Fibroblast of skin of back (primary cell): Measurements from ENCODE around the gene NTRK2.
"Not testable (repeated sequence)": the region's sequence is repeated elsewhere in the genome, so short reads cannot be mapped to it uniquely, and the experiment has no call there.

ENCODE experiments used
- DNase-seq: peaks from one replicate; pipeline ENCODE4 v3.0.0-alpha.2; 2013

The NTRK2 gene

GRCh38 chr9:84897362-84898094 is 228.0 kb downstream of the NTRK2 start:
- DNase-seq: no peak

DNA sequence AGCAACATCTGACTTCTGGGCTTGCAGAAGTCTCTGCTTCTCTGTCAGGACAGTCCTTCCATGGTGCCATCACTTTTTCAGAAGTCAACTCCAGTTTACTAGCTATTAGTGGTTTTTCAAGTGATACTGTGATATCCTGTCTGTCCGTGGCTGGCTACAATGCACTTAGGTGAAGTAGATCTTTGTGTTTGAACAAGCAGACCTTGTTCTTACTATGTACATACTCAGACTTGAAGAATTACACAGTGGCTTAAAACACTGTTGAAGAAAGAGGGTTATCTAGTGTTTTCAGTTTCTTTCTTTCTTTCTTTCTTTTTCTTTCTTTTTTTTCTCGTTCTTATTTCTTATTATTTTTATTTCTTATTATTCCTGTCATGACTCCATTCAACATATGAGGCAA is 228.7 kb downstream of the NTRK2 start:
- DNase-seq: no peak

DNA sequence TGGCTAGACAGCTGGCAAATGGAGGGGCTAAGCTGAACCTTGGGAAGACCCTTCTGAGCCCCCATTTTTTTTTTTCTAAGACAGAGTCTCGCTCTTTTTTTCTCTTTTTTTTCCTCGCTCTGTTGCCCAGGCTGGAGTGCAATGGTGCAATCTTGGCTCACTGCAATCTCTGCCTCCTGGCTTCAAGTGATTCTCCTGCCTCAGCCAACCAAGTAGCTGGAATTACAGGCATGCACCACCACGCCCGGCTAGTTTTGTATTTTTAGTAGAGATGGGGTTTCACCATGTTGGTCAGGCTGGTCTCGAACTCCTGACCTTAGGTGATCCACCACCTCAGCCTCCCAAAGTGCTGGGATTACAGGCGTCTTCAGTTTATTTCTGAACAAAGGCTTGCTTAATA is 229.1 kb downstream of the NTRK2 start:
- DNase-seq: not testable (repeated sequence)

GRCh38 chr9:84899326-84899725 is 229.8 kb downstream of the NTRK2 start:
- DNase-seq: no peak

- DNase-seq: no peak
These were observed 230.9 kb downstream of the NTRK2 start for GRCh38 chr9:84900421-84900820.

- DNase-seq: no peak
These were observed 234.4 kb downstream of the NTRK2 start for GRCh38 chr9:84903963-84904362.

- DNase-seq: no peak
These were observed 247.2 kb downstream of the NTRK2 start for GRCh38 chr9:84916769-84917168.

DNA sequence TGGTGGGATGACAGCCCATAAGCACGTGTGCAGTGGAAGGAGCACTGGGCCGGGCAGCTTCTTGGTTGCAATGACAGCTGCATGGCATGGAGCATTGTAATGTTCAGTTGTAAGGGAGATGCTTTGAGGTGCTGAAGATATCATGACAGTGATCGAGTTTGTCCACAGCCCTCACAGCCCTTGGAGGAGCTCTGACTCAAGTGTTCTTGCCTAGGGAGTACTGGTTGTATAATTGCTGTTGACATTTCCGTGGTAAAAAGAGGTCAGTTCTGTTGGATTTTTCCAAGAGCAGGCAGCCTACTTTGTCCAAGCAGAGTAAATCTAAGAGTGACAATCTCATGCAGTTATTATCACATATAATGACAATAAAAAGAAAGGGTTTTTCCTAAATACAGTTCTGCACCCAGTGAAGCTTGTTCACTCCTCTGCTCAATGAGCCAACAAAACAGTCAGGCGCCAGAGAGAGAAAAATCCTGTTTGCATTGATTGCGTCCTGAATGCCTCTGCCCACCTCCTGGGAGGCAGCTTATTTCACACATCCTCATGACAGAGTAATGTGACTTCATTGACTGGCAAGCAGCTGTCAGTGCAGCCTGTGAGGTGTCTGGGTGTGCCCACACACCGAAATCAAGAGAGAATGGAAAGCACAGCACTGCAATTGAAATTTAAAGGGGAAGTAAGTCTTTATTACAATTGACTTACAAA is 248.0 kb downstream of the NTRK2 start:
- DNase-seq: no peak

GRCh38 chr9:84919440-84919839 is 249.9 kb downstream of the NTRK2 start:
- no peak for DNase-seq

DNA sequence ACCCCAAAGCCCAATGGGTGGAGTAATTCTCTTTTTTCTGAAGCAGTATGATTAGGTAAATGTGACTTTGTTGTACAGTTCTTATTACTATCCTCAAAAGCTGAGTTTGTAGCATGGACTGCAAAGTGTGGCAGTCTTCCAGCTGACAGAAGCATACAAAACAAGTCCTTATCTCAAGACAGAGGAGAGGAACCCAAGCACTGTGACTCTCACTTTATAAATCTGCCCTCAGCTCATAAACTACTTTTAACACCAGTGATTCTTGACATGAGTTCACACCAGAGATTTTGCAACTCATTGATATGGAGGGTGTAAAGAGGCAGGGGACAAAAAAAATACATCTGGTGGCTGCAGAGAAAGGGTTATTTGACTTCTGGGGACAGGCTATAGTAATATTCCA is 251.6 kb downstream of the NTRK2 start:
- no peak for DNase-seq

- no peak for DNase-seq
These were observed 252.5 kb downstream of the NTRK2 start for GRCh38 chr9:84922051-84922450.

DNA sequence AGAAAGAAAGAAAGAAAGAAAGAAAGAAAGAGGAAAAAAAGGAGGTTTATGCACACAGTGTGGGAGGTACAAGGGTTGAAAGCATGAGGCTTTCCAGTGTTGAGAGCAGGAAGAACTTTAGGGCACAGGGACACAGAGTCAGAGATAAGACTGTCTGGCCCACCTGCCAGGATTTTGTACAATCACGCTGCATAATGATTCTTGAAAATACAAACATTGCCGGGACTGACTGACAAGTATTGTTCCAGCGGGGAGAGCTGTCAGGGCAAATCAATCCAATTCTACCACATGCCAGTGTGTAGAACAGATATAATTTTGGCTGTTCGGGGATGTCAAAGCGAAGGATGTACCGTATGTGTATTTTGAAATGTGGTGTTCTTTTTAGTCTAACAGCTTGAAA is 254.7 kb downstream of the NTRK2 start:
- no peak for DNase-seq

- DNase-seq: no peak
These were observed 255.8 kb downstream of the NTRK2 start for GRCh38 chr9:84925225-84925872.

GRCh38 chr9:84926793-84927192 is 257.3 kb downstream of the NTRK2 start:
- DNase-seq: no peak

DNA sequence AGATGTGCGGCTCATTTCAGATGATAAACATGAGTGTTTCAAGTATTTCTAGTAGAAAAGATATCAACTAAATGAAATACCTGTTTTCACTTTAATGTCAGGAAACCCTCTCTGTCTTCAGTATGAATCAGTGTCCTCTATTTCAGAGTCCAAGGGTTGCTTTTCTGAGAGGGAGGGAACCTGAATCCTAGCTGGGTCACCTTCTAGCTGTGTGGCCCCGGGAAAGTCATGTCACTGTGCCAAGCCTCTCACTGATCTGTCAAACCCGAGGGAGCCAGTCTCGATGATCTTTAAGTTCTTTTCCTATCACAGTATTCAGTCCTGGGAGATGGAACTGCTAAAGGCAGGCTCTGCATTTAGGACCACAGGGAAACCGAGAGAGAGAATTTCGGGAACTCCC is 258.9 kb downstream of the NTRK2 start:
- no peak for DNase-seq

- no peak for DNase-seq
These were observed 259.5 kb downstream of the NTRK2 start for GRCh38 chr9:84929068-84929467.

GRCh38 chr9:84932915-84933527 is 263.5 kb downstream of the NTRK2 start:
- DNase-seq: peak; percentile 54

GRCh38 chr9:84935528-84936117 is 266.1 kb downstream of the NTRK2 start:
- DNase-seq: no peak

DNA sequence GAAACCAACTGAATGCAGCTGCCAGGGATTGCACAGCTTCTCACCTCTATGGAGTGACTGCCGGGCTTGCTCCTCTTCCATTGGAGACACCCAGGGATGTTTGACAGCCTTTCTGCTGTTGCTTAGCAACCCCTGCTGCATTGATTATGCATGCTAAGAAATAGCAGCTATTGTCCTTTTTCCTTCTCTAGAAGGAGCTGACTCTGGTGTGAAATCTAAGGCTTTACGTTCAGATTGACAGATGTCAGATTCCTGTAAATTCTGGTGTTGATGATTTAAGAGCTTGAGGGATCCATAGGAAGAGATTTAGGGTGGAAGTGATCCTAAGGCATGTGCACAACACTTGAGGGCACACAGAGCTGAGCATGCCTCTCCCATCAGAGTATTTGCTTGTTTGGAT is 267.7 kb downstream of the NTRK2 start:
- DNase-seq: no peak

DNA sequence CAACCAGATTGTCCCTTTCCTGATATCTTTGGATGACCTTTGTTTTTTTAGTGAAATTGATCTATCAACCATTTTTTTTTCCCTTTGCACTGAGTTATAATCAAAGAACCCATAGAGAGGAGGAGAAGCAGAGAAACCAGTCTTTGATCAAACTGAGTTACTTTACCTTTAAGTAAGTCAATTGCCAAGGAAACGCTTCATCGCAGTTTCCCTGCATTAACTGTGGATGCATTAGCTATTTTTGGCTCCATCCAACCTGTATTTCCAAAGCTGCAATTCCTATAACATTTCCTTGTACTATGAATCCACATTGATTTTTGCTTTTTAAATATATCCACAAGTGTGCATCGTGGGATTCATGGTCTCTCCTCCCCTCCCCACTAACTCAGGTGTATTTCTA is 268.1 kb downstream of the NTRK2 start:
- DNase-seq: no peak

GRCh38 chr9:84939774-84940173 is 270.2 kb downstream of the NTRK2 start:
- peak; percentile 45 for DNase-seq

DNA sequence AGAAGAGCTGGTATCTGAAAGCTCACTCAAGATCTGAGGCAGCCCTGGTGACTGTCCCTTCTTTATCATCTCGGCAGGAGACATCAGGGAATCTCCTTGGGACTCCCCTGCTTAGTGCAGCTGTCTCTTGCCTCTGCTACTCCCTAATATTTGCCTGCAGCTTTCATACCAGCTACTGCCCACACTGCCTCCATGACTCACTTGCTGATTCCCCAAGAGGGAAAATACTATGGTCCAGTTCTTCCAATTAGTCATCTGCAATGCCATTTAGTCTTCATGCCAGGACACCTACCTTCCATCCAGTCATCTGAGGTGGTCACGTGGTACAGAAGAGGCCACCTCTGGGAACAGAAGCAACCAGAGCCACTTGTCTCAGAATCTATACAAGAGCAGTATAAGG is 270.8 kb downstream of the NTRK2 start:
- peak; percentile 75 for DNase-seq

DNA sequence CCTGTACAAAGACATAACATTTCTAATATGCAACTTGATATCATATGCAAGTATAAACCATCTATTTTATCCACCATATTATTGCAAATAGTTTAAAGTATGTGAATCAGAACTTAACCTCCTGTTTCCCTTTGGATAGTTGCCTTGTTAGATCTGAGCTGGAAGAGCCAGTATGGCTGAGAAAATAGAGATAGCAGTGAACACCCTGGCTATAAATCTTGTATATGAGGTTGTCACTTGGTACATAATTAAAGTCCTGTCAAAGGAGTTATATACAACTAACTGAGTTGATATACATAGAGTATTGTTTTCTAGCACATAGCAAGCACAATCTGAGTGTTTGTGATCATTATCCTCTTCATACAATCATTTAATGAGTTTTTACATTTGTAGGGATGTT is 272.3 kb downstream of the NTRK2 start:
- no peak for DNase-seq
